H9 (cell line): ENCODE results near the gene IFT57. TPM values are rescaled to one million over a fixed set of nuclear protein-coding genes. Genes with fewer than 3 reads are reported as not detected.

Source experiments
- DNase-seq: peaks from one replicate; pipeline ENCODE4 v3.0.0-alpha.2; 2017
- H2AFZ ChIP-seq: one replicate; pipeline ENCODE4 v1.6.1; 2013; ENCODE audit warnings: mild to moderate bottlenecking, low read length, control low read depth, moderate library complexity
- H2AK5ac ChIP-seq: 2 replicates; pipeline ENCODE4 v1.6.1; 2013; ENCODE audit warnings: low read length, control low read depth, mixed read lengths; ENCODE audit not compliant: insufficient read length
- H2BK120ac ChIP-seq: one replicate; pipeline ENCODE4 v1.6.1; 2013; ENCODE audit warnings: low read depth, mild to moderate bottlenecking, low read length, control low read depth, inconsistent platforms; ENCODE audit not compliant: poor library complexity, severe bottlenecking
- H2BK12ac ChIP-seq: 2 replicates; pipeline ENCODE4 v1.6.1; 2013; ENCODE audit warnings: low read length, control low read depth, mixed read lengths, low read depth; ENCODE audit not compliant: insufficient read length
- H2BK15ac ChIP-seq: 2 replicates; pipeline ENCODE4 v1.6.1; 2013; ENCODE audit warnings: low read depth, low read length, control low read depth
- H2BK20ac ChIP-seq: one replicate; pipeline ENCODE4 v1.6.1; 2013; ENCODE audit warnings: low read depth, mild to moderate bottlenecking, low read length, control low read depth, inconsistent platforms; ENCODE audit not compliant: poor library complexity, severe bottlenecking
- H2BK5ac ChIP-seq: 2 replicates; pipeline ENCODE4 v1.6.1; 2013; ENCODE audit warnings: low read length, control low read depth, mixed read lengths; ENCODE audit not compliant: insufficient read length
- H3K14ac ChIP-seq: 2 replicates; pipeline ENCODE4 v1.6.1; 2013; ENCODE audit warnings: low read length, control low read depth; ENCODE audit not compliant: insufficient read depth
- H3K18ac ChIP-seq: 2 replicates; pipeline ENCODE4 v1.6.1; 2013; ENCODE audit warnings: low read depth, mild to moderate bottlenecking, mixed read lengths, low read length, control low read depth; ENCODE audit not compliant: insufficient read length
- H3K23ac ChIP-seq: 2 replicates; pipeline ENCODE4 v1.6.1; 2013; ENCODE audit warnings: low read length, control low read depth, mixed read lengths, low read depth; ENCODE audit not compliant: insufficient read length
- H3K23me2 ChIP-seq: 2 replicates; pipeline ENCODE4 v1.6.1; 2013; ENCODE audit warnings: low read depth, mild to moderate bottlenecking, mixed read lengths, low read length, control low read depth; ENCODE audit not compliant: insufficient read length, poor library complexity, severe bottlenecking
- H3K27ac ChIP-seq: 2 replicates; pipeline ENCODE4 v1.5.1; 2013; ENCODE audit warnings: low read length, control low read depth, mixed read lengths, low read depth; ENCODE audit not compliant: insufficient read length
- H3K27me3 ChIP-seq: 2 replicates; pipeline ENCODE4 v1.6.1; 2013; ENCODE audit warnings: low read length, control low read depth, inconsistent platforms; ENCODE audit not compliant: insufficient read depth
- H3K4ac ChIP-seq: 2 replicates; pipeline ENCODE4 v1.6.1; 2013; ENCODE audit warnings: low read depth, mild to moderate bottlenecking, control low read depth, inconsistent platforms, low read length, moderate library complexity
- H3K4me1 ChIP-seq: 2 replicates; pipeline ENCODE4 v1.6.1; 2013; ENCODE audit warnings: low read length, control low read depth, inconsistent platforms; ENCODE audit not compliant: insufficient read depth
- H3K4me2 ChIP-seq: 2 replicates; pipeline ENCODE4 v1.6.1; 2013; ENCODE audit warnings: low read length, control low read depth, mixed read lengths; ENCODE audit not compliant: insufficient read length, insufficient read depth
- H3K56ac ChIP-seq: 2 replicates; pipeline ENCODE4 v1.6.1; 2013; ENCODE audit warnings: low read depth, mild to moderate bottlenecking, mixed read lengths, low read length, control low read depth; ENCODE audit not compliant: insufficient read length
- H3K79me1 ChIP-seq: 2 replicates; pipeline ENCODE4 v1.6.1; 2013; ENCODE audit warnings: low read depth, mild to moderate bottlenecking, moderate library complexity, low read length, control low read depth, inconsistent platforms; ENCODE audit not compliant: insufficient read depth, poor library complexity, severe bottlenecking
- H3K79me2 ChIP-seq: 2 replicates; pipeline ENCODE4 v1.6.1; 2013; ENCODE audit warnings: low read length, control low read depth, inconsistent platforms; ENCODE audit not compliant: insufficient read depth
- H3K9ac ChIP-seq: 2 replicates; pipeline ENCODE4 v1.6.1; 2013; ENCODE audit warnings: low read length, control low read depth, mixed read lengths; ENCODE audit not compliant: insufficient read length; ENCODE audit errors: extremely low read depth
- H3K9me3 ChIP-seq: one replicate; pipeline ENCODE4 v1.6.1; 2013; ENCODE audit warnings: low read depth, low read length, inconsistent platforms; ENCODE audit not compliant: control insufficient read depth
- H3T11ph ChIP-seq: one replicate; pipeline ENCODE4 v1.6.1; 2013; ENCODE audit warnings: mild to moderate bottlenecking, low read length, control low read depth, inconsistent platforms
- H4K20me1 ChIP-seq: one replicate; pipeline ENCODE4 v1.6.1; 2013; ENCODE audit not compliant: control insufficient read depth, insufficient read length, insufficient read depth
- H4K5ac ChIP-seq: 2 replicates; pipeline ENCODE4 v1.6.1; 2013; ENCODE audit warnings: low read depth, mild to moderate bottlenecking, mixed read lengths, low read length, control low read depth; ENCODE audit not compliant: insufficient read length
- H4K8ac ChIP-seq: replicated peaks from 2 replicates; pipeline ENCODE4 v1.6.1; 2013; ENCODE audit warnings: low read length, control low read depth, mixed read lengths, low read depth; ENCODE audit not compliant: insufficient read length
- H4K91ac ChIP-seq: 2 replicates; pipeline ENCODE4 v1.6.1; 2013; ENCODE audit warnings: low read depth, mild to moderate bottlenecking, moderate library complexity, mixed read lengths, low read length, control low read depth; ENCODE audit not compliant: insufficient read length
- H3K27ac Mint-ChIP-seq, 3 experiments: 2 replicates in 2 of 3; 3 replicates in 1 of 3; pipeline ENCODE4 v1.8.0; 2020 to 2021; ENCODE audit warnings: mixed read lengths in 3 of 3, mild to moderate bottlenecking in 1 of 3, moderate library complexity in 1 of 3
- H3K27me3 Mint-ChIP-seq: 2 replicates; pipeline ENCODE4 v1.8.0; 2021; ENCODE audit warnings: low read depth, mild to moderate bottlenecking, moderate library complexity, mixed read lengths
- H3K36me3 Mint-ChIP-seq, 3 experiments: 2 replicates in 2 of 3; 3 replicates in 1 of 3; pipeline ENCODE4 v1.8.0; 2020 to 2021; ENCODE audit warnings: low read depth in 3 of 3, mixed read lengths in 3 of 3; ENCODE audit not compliant: insufficient read depth in 1 of 3
- H3K4me1 Mint-ChIP-seq, 2 experiments: 2 replicates each; pipeline ENCODE4 v1.8.0; 2020; ENCODE audit warnings: mixed read lengths in 2 of 2
- H3K4me3 Mint-ChIP-seq, 2 experiments: 2 replicates in 1 of 2; 3 replicates in 1 of 2; pipeline ENCODE4 v1.8.0; 2020 to 2021; ENCODE audit warnings: mild to moderate bottlenecking in 2 of 2, mixed read lengths in 2 of 2, moderate library complexity in 1 of 2
- H3K9me3 Mint-ChIP-seq, 2 experiments: 2 replicates in 1 of 2; 3 replicates in 1 of 2; pipeline ENCODE4 v1.8.0; 2020; ENCODE audit warnings: mild to moderate bottlenecking in 2 of 2, mixed read lengths in 2 of 2, moderate library complexity in 1 of 2
- CTCF ChIP-seq: fragments of 200-600 bp; sonication (generic); conservative IDR thresholded peaks from 3 replicates; pipeline ENCODE4 v1.8.0; 2021; ENCODE audit warnings: antibody characterized with exemption, mild to moderate bottlenecking
- total RNA-seq: library from RNA; stranded (reverse); gene quantifications from 2 replicates; pipeline ENCODE4 v1.2.1, GENCODE V29; 2021

IFT57 gene
- total RNA-seq, 1 experiment from 2014 or later: 21.4 TPM

GRCh38 chr3:108164391-108164790 lies 57.8 kb downstream of the IFT57 start:
- Mint-ChIP-seq H3K9me3 (no peaks in the 10 kb centered on the region), H3K4me1 (no peaks in the 10 kb centered on the region), H3K27ac (no peak overlapping the region), H3K27me3 (no peaks in the 10 kb centered on the region), H3K4me3 (no peak overlapping the region), H3K36me3 (no peaks in the 10 kb centered on the region)
- H4K91ac ChIP-seq: no peak overlapping the region
- H2BK20ac ChIP-seq: no peak overlapping the region
- no peak overlapping the region for H3K18ac ChIP-seq
- H3K23me2 ChIP-seq: no peaks in the 10 kb centered on the region
- H2AFZ ChIP-seq: no peak overlapping the region
- H3K79me1 ChIP-seq: no peaks in the 10 kb centered on the region
- no peak overlapping the region for H4K5ac ChIP-seq
- H3K14ac ChIP-seq: no peak overlapping the region
- H3K9me3 ChIP-seq: no peaks in the 10 kb centered on the region
- no peak overlapping the region for H2BK15ac ChIP-seq
- no peaks in the 10 kb centered on the region for H4K20me1 ChIP-seq
- H3K9ac ChIP-seq: no peak overlapping the region
- H3K4me2 ChIP-seq: no peak overlapping the region
- DNase-seq: no peak
- H2AK5ac ChIP-seq: no peak overlapping the region
- H3K23ac ChIP-seq: no peak overlapping the region
- no peak overlapping the region for H3K27ac ChIP-seq
- H2BK12ac ChIP-seq: no peak overlapping the region
- H2BK120ac ChIP-seq: no peak overlapping the region
- no peak overlapping the region for H3T11ph ChIP-seq
- H3K4me1 ChIP-seq: no peaks in the 10 kb centered on the region
- no peak for TF ChIP-seq CTCF
- no peak overlapping the region for H2BK5ac ChIP-seq
- no peaks in the 10 kb centered on the region for H3K27me3 ChIP-seq
- H3K4ac ChIP-seq: no peak overlapping the region
- H4K8ac ChIP-seq: no peak overlapping the region
- no peak overlapping the region for H3K56ac ChIP-seq
- no peaks in the 10 kb centered on the region for H3K79me2 ChIP-seq
